K562 (cell line): ENCODE measurements around the gene MKNK2. TPM values are rescaled to one million over a fixed set of nuclear protein-coding genes. Genes with fewer than 3 reads are reported as not detected.

Experiments used
- ARHGAP35 ChIP-seq: fragments of 450-650 bp; IDR thresholded peaks from 2 replicates; pipeline ENCODE4 v1.6.1; 2018; ENCODE audit not compliant: partially characterized antibody
- BHLHE40 ChIP-seq: IDR thresholded peaks from 2 replicates; pipeline ENCODE4 v1.6.1; 2011; ENCODE audit warnings: low read length, improper control_type of control experiment
- CHD1 ChIP-seq: fragments of 200-600 bp; sonication (generic); IDR thresholded peaks from one replicate; pipeline ENCODE4 v1.6.1; 2012; ENCODE audit warnings: mild to moderate bottlenecking, moderate library complexity, low read length, inconsistent platforms
- E2F5 ChIP-seq: sonication (generic); formaldehyde crosslinking; IDR thresholded peaks from 2 replicates; pipeline ENCODE4 v1.8.0; 2022; ENCODE audit warnings: mild to moderate bottlenecking, missing genetic modification reagents
- ESRRA ChIP-seq: fragments of 450-650 bp; IDR thresholded peaks from 2 replicates; pipeline ENCODE4 v1.6.1; 2014; ENCODE audit warnings: low read depth, mild to moderate bottlenecking, moderate library complexity, borderline replicate concordance
- FOXP4 ChIP-seq: sonication (generic); formaldehyde crosslinking; IDR thresholded peaks from 2 replicates; pipeline ENCODE4 v1.8.0; 2022; ENCODE audit warnings: mild to moderate bottlenecking, missing genetic modification reagents, borderline replicate concordance
- GABPB1 ChIP-seq: sonication (generic); formaldehyde crosslinking; IDR thresholded peaks from 2 replicates; pipeline ENCODE4 v1.8.0; 2022; ENCODE audit warnings: mild to moderate bottlenecking, missing genetic modification reagents
- NCOA4 ChIP-seq: fragments of 450-650 bp; IDR thresholded peaks from 2 replicates; pipeline ENCODE4 v1.6.1; 2018; ENCODE audit warnings: mild to moderate bottlenecking; ENCODE audit not compliant: partially characterized antibody
- PHF21A ChIP-seq: fragments of 450-650 bp; IDR thresholded peaks from 2 replicates; pipeline ENCODE4 v1.6.1; 2017; ENCODE audit warnings: low read depth, borderline replicate concordance
- SAP30 ChIP-seq: fragments of 200-600 bp; sonication (generic); IDR thresholded peaks from 2 replicates; pipeline ENCODE4 v1.6.1; 2012; ENCODE audit warnings: borderline replicate concordance, low read depth, mild to moderate bottlenecking, moderate library complexity, low read length, control low read depth, inconsistent platforms; ENCODE audit not compliant: insufficient read depth, poor library complexity, severe bottlenecking
- SIN3A ChIP-seq, 2 experiments: fragments of 150-350 bp in 1 of 2; IDR thresholded peaks; 2 replicates each; pipeline ENCODE4 v1.6.1; 2011 to 2016; ENCODE audit warnings: borderline replicate concordance in 2 of 2, low read depth in 2 of 2, low read length in 2 of 2, mild to moderate bottlenecking in 2 of 2, moderate library complexity in 2 of 2; ENCODE audit not compliant: control insufficient read depth in 1 of 2
- TCF3 ChIP-seq: sonication (generic); formaldehyde crosslinking; IDR thresholded peaks from 2 replicates; pipeline ENCODE4 v1.4.0; 2020; ENCODE audit warnings: mild to moderate bottlenecking, missing genetic modification reagents
- TSC22D4 ChIP-seq: fragments of 450-650 bp; IDR thresholded peaks from 2 replicates; pipeline ENCODE4 v1.6.1; 2016; ENCODE audit warnings: missing genetic modification characterization, missing biosample characterization, control low read depth
- TSHZ1 ChIP-seq: fragments of 250-450 bp; sonication (Bioruptor Pico); IDR thresholded peaks from 2 replicates; pipeline ENCODE4 v1.4.0; 2020; ENCODE audit warnings: mild to moderate bottlenecking, moderate library complexity
- ZC3H8 ChIP-seq: fragments of 450-650 bp; IDR thresholded peaks from 2 replicates; pipeline ENCODE4 v1.6.1; 2017
- ZFP30 ChIP-seq: fragments of 250-450 bp; sonication (Bioruptor Pico); IDR thresholded peaks from 2 replicates; pipeline ENCODE4 v1.8.0; 2022; ENCODE audit warnings: moderate library complexity, mild to moderate bottlenecking, inconsistent platforms, borderline replicate concordance
- ZNF197 ChIP-seq: fragments of 200-800 bp; sonication (Bioruptor generic); IDR thresholded peaks from 2 replicates; pipeline ENCODE4 v1.6.1; 2016; ENCODE audit warnings: low read depth, missing genetic modification characterization, missing compliant biosample characterization
- ZNF431 ChIP-seq: sonication (generic); formaldehyde crosslinking; IDR thresholded peaks from 2 replicates; pipeline ENCODE4 v1.8.0; 2022; ENCODE audit warnings: mild to moderate bottlenecking, missing genetic modification reagents
- polyA plus RNA-seq, 8 experiments: library from polyadenylated mRNA; depleted of rRNA in 4 of 8; stranded (reverse) in 5 of 8; unstranded in 3 of 8; fragments of >200 nt; fragmentation: Nextera tagmentation in 2 of 8; fragmentation: Illumina TruSeq in 1 of 8; extraction: Ambion mirVana in 2 of 8; extraction: Trizol in 1 of 8; gene quantifications; 2 replicates each; pipeline versions ENCODE4 v1.2.1 to v1.2.3, GENCODE V29; 2011 to 2014; ENCODE audit warnings: inconsistent platforms in 1 of 8, missing spikeins in 1 of 8
- total RNA-seq, 7 experiments: library from RNA; depleted of rRNA in 6 of 7; stranded (reverse); fragments of >200 nt in 6 of 7; fragmentation: Illumina TruSeq in 2 of 7; extraction: Trizol in 2 of 7; gene quantifications; 2 replicates each; pipeline versions ENCODE4 v1.2.1 to v1.2.3, GENCODE V29; 2011 to 2021; ENCODE audit warnings: low replicate concordance in 1 of 7
- TF ChIP-seq, protein P1 (sequence below): fragments of 250-450 bp; sonication (Bioruptor Pico); IDR thresholded peaks from 2 replicates; pipeline ENCODE4 v1.4.0; 2020; ENCODE audit warnings: mild to moderate bottlenecking, moderate library complexity

MKNK2 gene
- total and polyA plus RNA-seq, 9 of the 15 experiments (the other 6 are each of a cell fraction or from before 2014, with no cell fraction given) = 5.1 to 191 (median 51.9) TPM

GRCh38 chr19:2055931-2056836, 5.1 kb upstream of the MKNK2 start (continued):
- TF ChIP-seq FOXP4 (CRISPR knock-in tag) = no peak
- TF ChIP-seq ARHGAP35 = no peak
- no peak for TF ChIP-seq PHF21A
- no peak for TF ChIP-seq TSC22D4
- no peak for TF ChIP-seq TSHZ1
- TF ChIP-seq ESRRA = no peak; the same call in 1 of the 2 replicates
- TF ChIP-seq ZC3H8 = no peak
- 0 out of 2 replicates have a peak, but pooled peaks have one; percentile 20 for TF ChIP-seq BHLHE40
- peak; percentile 80; the same call in 1 of the 2 replicates for TF ChIP-seq GABPB1 (CRISPR knock-in tag)
- TF ChIP-seq TCF3 (CRISPR knock-in tag) = no peak
- no peak for TF ChIP-seq ZNF431 (CRISPR knock-in tag)
- TF ChIP-seq NCOA4 = no peak
- TF ChIP-seq, protein P1, sequence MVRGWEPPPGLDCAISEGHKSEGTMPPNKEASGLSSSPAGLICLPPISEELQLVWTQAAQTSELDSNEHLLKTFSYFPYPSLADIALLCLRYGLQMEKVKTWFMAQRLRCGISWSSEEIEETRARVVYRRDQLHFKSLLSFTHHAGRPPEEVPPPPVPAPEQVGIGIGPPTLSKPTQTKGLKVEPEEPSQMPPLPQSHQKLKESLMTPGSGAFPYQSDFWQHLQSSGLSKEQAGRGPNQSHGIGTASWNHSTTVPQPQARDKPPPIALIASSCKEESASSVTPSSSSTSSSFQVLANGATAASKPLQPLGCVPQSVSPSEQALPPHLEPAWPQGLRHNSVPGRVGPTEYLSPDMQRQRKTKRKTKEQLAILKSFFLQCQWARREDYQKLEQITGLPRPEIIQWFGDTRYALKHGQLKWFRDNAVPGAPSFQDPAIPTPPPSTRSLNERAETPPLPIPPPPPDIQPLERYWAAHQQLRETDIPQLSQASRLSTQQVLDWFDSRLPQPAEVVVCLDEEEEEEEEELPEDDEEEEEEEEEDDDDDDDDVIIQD (CRISPR knock-in tag) = no peak
- no peak for TF ChIP-seq ZFP30 (CRISPR knock-in tag)
- TF ChIP-seq CHD1 = no peak
- TF ChIP-seq E2F5 (CRISPR knock-in tag) = no peak
- TF ChIP-seq ZNF197 (CRISPR knock-in tag) = no peak
- TF ChIP-seq SIN3A (IDR thresholded peaks at IDR 0.05; ENCODE audit: borderline replicate concordance in 2 of 2, control insufficient read depth in 1 of 2, low read depth in 2 of 2, low read length in 2 of 2) = peak in 1 of 2 experiments; percentile 52; a peak in 1 of 4 replicates
- TF ChIP-seq SAP30 = no peak
